RCC 7860 (cell line): ENCODE results near the gene PEX3.

Experiments used
- DNase-seq: peaks from one replicate; pipeline ENCODE4 v3.0.0-alpha.2; 2015; ENCODE audit warnings: low spot score
- FAIRE-seq: peaks from 2 replicates; lab custom pipeline; 2012; peaks lifted over from hg19 to GRCh38; lab: Jason Lieb, UNC

PEX3 gene, protein sequence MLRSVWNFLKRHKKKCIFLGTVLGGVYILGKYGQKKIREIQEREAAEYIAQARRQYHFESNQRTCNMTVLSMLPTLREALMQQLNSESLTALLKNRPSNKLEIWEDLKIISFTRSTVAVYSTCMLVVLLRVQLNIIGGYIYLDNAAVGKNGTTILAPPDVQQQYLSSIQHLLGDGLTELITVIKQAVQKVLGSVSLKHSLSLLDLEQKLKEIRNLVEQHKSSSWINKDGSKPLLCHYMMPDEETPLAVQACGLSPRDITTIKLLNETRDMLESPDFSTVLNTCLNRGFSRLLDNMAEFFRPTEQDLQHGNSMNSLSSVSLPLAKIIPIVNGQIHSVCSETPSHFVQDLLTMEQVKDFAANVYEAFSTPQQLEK

GRCh38 chr6:143450453-143451371 lies at the start of gene PEX3, which contains the start of gene ADAT2:
TSS of gene PEX3 (plus strand) at chr6:143450805. CDS start at chr6:143451043, 238 bp downstream.
TSS of gene ADAT2 (minus strand) at chr6:143450695. CDS start at chr6:143450658, 37 bp downstream.
- DNase-seq, result peak; percentile 86
- peak; percentile 30 for FAIRE-seq

DNA sequence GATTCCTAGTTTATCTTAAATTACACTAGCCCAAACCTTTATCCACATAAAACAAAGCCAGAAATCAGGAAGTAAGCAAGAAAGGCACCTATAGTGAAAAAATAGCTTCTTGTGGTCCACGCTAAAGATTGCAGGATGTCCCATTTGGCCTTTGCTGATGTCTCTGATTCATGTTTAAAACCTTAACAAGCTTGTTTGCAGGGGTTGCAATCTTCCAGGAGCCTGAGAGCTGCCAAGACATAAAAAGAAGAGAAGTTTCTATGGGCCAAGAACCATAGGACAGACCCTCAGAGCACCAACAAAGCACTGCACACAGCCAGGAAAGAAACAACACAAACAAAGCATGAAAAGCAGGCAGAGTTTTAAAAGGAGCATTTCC lies 49.5 kb upstream of the PEX3 start:
- no peak for FAIRE-seq
- no peak for DNase-seq

DNA sequence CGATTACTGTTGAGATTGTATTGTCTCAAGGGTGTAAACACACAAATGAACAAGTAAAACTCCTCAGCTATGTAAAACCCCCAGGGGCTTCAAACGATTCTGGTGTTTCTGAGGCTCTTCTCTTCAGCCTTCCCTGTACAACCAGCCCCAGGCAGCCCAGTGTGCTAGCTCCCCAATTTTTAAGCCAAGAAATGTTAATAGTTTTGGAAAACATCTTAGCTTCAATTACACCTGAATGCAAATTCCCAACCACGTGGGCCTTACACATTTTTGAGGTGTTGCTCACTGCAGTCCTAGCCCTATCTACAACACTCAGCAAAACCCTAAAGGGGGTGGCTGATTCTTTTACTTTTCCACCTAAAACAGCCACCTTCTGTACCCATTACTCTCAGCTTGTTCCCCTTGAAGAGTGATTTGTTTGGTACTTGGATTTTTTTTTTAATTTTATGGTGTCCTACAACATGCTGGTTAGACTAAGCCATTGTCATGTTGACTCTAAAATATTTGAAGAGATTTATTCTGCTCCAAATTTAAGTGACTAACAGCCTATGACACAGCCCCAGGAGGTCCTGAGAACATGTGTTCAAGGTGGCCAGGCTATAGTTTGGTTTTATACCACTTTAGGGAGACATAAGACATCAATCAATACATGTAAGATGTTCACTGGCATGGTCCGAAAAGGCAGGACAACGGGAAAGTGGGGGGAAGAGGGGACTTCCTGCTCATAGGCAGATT lies 48.8 kb upstream of the PEX3 start:
- no peak for FAIRE-seq
- no peak for DNase-seq

- no peak for FAIRE-seq
- no peak for DNase-seq
These were observed 47.8 kb upstream of the PEX3 start for GRCh38 chr6:143402721-143403336.

- DNase-seq (peak; percentile 84), FAIRE-seq (peak; percentile 86)
These were observed 45.0 kb upstream of the PEX3 start for GRCh38 chr6:143405373-143406154.

DNA sequence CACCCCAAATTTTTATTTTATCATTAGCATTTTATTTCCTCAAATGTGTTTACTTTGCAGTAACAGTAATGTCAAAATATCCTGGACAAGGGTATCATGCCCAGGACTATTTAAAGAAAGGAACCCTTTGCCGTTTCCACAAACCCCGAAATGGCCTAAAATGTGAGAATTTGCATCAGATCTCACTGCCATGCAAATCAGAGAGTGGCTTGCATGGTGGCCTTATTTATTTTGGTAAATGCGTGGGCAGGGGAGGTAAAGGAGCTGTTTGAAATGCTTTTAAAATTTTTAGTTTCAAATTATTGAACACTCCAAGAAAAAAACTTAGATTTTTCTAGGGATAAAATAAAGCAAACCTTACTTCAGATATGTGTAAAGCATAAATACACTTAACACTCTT lies 43.9 kb upstream of the PEX3 start:
- no peak for FAIRE-seq
- no peak for DNase-seq

DNA sequence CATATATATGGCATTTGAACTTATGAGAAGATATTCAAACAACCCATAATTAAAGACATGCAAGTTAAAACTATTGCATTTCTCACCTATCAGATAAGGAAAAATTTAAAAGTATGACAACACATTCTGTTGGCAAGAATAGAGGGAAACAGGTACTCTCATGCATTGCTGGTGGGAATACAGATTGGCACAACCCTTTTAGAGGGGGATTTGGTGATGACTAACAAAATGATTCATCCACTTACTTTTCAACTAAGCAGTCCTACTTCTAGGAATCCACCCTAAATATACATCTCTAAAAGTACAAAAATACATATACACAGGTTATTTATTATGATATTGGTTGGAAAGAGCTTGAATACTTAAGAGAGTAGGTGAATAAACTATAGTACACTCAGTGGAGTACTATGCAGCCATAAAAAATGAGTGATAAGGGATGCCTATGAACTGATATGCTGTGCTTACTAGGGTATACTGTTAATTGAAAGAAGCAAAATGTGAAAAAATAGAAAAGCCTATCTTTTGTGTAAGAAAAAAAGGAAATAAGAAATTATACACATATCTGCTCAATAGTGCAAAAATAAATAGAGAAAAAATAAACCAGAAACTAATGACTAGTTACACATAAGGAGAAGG lies 42.3 kb upstream of the PEX3 start:
- DNase-seq, result peak; percentile 16
- FAIRE-seq, result peak; percentile 51

- peak; percentile 8 for DNase-seq
- FAIRE-seq, result no peak
These were observed 41.8 kb upstream of the PEX3 start for GRCh38 chr6:143408787-143409162.

DNA sequence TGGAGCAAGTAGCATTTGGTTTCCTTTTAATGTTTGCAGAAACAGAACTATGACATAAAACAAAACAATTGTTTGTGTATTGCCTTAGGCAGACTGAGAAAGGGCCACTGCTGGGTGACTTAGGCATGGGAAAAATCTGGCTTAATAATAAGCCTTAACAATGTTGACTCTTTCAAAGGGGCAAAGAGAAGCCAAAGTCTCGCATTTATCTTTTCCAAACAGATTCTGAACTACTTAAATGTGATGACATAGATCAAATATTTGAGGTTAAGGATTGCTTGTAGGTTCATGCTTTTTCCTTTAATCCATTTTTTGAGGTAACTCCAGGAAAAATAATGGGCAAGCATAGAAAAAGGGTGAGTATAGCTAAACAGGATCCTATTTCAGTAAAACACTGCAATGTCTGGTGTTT lies 39.7 kb upstream of the PEX3 start:
- FAIRE-seq (peak; percentile 45), DNase-seq (peak; percentile 49)

DNA sequence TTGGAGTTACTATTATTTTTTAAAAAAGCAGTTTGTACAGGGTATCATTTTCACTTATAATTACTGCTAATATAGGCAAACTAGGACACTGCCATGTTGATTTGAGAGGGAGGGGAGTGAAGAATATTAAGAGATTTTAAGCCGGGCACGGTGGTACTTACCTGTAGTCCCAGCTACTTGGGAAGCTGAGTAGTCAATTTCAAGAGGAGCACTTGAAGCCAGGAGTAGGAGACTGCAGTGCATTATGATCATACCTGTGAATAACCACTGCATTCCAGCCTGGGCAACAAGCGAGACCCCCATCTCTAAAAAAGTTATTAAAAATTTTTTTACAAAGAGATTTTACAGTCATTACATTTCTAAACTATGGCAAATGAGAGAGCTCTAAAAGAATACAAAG lies 35.8 kb upstream of the PEX3 start:
- DNase-seq, result no peak
- FAIRE-seq, result no peak

GRCh38 chr6:143419526-143419925 lies 31.1 kb upstream of the PEX3 start:
- DNase-seq (no peak), FAIRE-seq (no peak)

DNA sequence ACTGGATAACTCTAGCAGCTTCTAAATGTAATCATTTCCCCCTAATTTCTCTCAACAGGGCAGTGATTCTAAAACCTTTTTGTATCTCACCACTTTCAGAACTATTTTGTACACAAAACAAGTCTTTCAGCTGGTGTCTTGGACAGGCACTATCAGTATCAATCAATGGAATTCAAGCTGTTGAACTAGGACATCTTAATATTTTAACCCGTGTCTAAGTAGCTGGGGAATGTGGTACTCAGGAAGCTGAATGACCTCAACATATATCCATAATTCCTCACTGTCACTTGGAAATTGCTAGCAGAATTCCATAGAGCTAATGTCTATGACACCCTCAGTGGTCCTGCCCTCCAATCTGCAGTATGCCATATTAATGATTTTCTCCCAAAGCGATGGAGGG lies 24.6 kb upstream of the PEX3 start:
- FAIRE-seq (no peak), DNase-seq (no peak)

DNA sequence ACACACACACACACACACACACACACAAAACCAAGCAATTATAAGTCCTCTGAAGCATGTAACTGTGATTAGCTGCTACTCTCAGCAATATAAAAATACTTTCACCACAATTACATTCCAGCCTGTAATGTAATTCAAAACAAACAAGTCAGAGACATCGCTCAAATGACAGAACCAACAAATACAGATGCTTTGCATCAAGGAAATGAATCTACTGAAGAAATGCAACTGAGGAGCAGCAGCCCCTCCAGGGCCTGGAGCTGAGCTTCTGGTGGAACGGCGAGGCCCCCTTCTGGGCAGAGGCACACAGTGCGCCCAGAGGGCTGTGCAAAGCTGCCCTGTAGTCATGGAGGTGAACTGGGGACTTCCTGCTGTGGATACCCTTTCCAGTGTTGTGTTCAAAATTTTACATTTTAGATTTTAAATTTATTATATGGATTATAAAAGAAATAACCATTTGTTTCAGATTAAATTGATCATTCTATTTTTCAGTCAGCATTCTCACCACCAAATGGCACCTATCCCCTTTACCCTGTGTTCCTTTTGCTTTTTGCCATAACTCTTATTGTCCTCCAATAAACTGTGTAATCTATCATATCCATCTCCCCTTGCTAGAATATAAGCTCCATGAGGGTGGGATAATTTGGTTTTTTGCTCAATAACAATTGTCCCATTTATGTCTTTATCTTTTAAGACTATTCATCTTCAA lies 23.3 kb upstream of the PEX3 start:
- FAIRE-seq (peak; percentile 46), DNase-seq (peak; percentile 44)

- FAIRE-seq (no peak), DNase-seq (no peak)
These were observed 20.6 kb upstream of the PEX3 start for GRCh38 chr6:143429970-143430369.

- DNase-seq (no peak), FAIRE-seq (no peak)
These were observed 19.4 kb upstream of the PEX3 start for GRCh38 chr6:143431226-143431625.

DNA sequence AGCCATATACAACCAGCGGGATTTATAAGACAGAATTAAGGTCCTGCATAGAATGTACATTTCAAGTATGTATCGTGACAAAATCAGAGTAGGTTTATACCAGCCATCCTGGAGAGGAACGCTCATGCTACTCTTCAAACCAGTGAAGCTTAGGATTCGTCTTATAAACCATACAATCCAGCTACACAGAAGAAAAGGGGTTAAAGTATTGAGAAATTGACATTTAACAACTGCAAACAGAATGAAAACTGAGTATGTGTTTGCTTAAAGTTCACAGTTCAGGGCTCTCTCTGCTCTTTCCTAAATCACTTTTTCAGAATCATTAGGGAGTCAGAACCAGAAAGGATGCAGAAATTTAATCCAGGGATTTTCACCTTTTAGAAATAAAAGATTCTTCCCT lies 18.0 kb upstream of the PEX3 start:
- DNase-seq, result no peak
- no peak for FAIRE-seq

- no peak for DNase-seq
- FAIRE-seq, result no peak
These were observed 9.6 kb upstream of the PEX3 start for GRCh38 chr6:143441010-143441409.

DNA sequence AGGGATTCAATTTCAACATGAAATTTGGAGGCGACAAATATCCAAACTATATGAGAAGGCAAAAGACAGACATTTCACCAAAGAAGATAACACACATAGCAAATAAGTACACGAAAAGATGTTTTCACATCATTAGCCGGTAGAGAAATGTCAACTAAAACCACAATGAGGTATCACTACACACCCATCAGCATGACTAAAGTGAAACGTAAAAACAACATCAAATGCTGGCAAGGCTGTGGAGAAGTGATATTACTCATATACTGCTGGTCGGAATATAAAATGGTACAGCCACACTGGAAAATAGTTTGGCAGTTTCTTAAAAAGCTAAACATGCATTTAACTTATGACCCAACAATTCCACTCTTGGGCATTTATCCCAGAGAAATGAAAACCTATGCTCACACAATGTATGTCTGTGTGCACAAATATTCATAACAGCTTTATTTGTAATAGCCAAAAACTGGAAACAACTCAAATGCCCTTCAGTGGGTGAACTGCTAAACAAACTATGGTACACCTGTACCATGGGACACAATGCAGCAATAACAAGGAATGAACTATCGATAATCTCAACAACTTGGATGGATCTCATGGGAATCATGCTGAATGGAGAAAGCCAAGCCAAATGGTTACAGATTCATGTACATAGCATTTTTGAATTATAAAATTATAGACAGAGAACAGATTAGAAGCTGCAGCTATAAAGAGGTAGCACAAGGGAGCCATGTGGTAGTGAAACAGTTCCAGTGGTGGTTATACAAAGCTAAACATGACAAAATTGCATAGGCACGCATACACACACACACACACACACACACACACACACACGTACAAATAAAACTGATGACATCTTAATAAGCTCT lies 8.7 kb upstream of the PEX3 start:
- FAIRE-seq, result no peak
- no peak for DNase-seq
